GM19351 (cell line): ENCODE results near the gene LRRK1.

Experiments used
- ATAC-seq: cut with Tn5 transposase; IDR thresholded peaks from one replicate; pipeline ENCODE4 v1.9.1; 2021; ENCODE audit warnings: mild to moderate bottlenecking, moderate library complexity; ENCODE audit not compliant: unreplicated experiment

The LRRK1 gene

DNA sequence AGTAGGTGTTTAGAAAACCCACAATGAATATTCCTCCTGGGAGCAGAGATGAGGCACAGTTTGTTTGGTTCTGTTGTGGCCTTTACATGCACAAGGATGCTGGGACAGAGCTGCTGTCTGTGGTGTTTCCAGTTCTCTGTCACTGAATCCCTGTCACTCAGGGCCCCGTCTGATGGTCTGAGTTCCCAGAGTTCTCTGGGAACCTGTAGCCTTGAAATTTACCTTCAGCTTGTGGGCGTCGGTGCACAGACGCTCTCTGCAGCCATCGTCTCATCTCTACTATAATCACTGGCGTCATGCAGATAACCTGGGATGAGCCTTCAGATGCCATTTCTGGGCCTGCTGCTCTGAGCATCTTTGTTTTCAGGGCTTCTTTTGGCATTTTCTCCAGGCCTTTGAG lies 81.9 kb downstream of the LRRK1 start:
- ATAC-seq, result no peak

- ATAC-seq, result no peak
Observed at GRCh38 chr15:101001796-101002195, 82.6 kb downstream of the LRRK1 start.

DNA sequence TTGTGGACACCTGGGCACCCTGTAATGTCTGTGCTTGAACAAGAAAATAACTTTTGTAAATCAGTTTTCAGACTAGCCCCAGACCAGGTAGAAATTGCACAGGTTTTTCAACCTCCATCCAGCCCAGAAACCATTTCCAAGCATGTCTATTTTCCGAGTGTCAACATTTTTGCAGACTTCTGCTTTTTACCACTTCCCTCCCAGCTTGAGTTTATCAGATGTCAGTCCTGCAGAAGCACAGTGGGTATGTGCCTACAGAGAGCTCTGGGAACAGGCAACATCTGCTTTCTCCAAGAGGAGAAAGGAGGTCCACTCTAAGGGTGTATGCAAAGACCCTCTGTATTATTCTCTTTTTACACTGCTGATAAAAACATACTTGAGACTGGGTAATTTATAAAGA lies 83.9 kb downstream of the LRRK1 start:
- ATAC-seq, result no peak

GRCh38 chr15:101003706-101004105 lies 84.5 kb downstream of the LRRK1 start:
- no peak for ATAC-seq

GRCh38 chr15:101004500-101004899 lies 85.3 kb downstream of the LRRK1 start:
- ATAC-seq, result no peak

DNA sequence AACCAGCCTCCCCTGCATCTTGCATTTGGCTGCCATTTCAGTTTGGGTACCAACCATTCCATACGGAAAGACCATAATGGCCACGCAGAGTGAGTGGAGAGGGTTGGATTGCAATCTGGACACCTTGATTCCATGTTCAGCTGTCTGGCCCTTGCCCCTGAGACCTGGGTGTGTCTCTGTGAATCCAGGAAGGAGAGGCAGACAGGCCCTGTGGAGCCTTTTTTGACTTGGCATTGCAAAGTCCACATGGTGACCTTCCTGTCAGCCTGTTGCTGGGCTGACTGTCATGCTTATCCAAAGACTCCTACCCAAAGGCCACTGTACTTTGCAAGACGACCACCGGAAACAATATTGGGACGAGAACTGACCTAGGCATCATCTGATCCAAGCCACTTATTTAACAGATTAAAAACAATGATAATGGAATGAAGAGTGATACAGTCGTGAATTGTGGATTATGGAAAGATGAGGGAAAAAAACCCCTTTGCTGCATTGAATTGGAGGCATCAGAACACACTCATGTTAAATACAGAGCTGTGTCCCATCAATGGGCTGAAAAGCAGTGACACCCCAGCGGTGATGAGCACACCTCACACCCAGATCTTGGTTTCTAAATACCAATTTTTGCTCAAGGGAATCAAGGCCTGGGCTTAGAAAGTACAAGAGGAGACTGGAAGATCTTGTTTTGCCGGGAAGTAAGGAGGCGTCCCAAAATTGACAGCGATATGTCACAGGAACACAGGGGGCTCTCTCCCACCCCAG lies 86.0 kb downstream of the LRRK1 start:
- no peak for ATAC-seq

DNA sequence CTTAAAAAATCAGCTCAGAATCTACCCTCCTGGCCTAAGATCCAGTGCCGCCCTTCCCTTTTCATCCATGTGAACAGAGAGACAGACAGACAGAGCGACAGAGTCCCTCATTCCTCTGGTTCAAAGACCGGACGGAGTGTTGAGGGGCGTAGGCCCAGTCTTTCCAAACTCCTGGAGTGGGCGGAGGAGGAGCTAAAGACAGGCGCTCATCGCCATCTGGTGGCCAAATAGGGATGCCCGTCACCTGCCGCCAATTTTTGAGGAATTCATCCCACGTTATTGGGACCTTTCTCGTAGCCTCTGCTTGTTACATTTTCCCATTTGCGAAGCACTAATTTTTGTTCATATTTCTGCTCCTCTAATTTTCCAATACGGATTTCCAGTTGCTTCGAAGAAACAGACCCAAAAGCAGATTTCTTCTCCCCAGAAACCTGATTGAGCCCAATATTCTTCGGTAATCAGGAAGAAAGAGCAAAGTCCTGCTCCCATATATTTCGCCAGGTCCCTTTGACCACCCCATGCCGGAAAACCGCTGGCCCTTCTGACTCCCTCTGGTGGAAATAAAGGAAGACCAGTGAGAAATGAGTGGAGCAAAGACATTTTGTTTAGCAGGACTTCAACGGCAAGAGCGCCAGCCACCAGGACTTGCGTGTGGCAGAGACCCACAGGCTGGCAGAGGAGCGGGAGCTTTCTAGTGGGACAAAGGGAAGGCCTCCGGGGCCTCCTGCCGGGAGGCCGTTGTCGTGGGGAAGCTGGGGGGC lies 88.0 kb downstream of the LRRK1 start:
- ATAC-seq, result peak; percentile 53

- peak; percentile 86 for ATAC-seq
Observed at GRCh38 chr15:101008158-101009139, 89.3 kb downstream of the LRRK1 start.

- ATAC-seq, result no peak
Observed at GRCh38 chr15:101009176-101009575, 90.0 kb downstream of the LRRK1 start.

DNA sequence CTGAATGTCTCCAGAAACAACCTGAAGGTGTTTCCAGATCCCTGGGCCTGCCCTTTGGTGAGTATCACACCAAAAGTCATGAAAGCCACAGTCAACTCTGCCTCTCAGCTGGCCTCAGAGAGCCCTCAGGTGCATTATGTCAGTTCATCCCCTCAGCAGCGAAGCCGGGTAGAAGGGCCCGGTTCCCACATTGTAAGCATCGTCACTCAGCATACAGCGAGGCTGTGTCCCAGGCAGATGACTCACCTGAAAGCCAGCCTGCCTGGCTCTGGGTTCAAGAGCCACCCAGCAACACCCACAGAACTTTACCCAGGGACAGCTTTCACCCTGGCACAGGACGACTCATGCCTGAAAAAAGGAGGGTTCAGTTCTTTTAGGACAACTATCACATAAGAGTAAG lies 91.6 kb downstream of the LRRK1 start:
- ATAC-seq, result no peak

DNA sequence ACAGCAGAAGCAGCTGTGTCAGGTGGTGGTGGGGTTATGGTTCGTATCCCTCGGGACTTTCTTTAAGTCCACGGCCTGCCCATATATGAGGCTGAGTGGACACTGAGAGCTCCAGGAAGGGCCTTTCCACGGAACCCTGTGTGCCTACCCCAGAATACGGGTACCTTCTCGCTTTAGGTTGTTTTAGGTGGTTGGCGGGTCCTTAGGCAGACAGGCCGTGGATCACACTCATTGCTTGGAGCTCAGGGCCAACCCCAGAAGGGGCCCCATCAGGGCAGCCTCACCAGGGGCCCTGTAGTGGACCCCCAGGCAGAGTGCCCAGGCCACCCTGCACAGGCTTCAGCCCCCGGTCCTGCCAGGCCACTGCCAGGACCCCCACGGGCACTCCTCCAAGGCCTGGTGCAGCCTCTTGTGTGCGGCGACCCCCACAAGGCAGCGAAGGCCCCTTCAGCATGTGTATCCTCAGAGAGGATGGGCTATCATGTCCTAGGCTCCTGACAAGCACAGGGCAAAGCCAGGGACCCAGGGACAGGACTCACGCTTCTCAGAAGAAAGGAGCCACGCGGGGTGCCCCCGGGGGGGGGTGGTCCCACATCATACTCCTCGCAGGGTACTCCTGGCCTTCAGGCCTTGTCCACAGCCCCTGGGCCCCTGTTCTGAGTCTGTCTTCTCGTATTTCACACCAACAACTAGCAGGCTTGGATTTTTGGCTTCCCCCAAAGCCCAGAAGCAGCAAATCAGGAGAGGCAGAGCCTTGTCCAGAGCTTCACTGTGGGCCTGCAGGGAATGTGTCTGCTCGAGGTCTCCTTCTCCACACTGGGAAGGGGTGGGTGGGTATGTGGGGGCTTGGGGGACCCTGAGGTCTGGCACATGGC lies 93.4 kb downstream of the LRRK1 start:
- no peak for ATAC-seq

GRCh38 chr15:101013201-101013550 lies 94.0 kb downstream of the LRRK1 start:
- ATAC-seq, result no peak

DNA sequence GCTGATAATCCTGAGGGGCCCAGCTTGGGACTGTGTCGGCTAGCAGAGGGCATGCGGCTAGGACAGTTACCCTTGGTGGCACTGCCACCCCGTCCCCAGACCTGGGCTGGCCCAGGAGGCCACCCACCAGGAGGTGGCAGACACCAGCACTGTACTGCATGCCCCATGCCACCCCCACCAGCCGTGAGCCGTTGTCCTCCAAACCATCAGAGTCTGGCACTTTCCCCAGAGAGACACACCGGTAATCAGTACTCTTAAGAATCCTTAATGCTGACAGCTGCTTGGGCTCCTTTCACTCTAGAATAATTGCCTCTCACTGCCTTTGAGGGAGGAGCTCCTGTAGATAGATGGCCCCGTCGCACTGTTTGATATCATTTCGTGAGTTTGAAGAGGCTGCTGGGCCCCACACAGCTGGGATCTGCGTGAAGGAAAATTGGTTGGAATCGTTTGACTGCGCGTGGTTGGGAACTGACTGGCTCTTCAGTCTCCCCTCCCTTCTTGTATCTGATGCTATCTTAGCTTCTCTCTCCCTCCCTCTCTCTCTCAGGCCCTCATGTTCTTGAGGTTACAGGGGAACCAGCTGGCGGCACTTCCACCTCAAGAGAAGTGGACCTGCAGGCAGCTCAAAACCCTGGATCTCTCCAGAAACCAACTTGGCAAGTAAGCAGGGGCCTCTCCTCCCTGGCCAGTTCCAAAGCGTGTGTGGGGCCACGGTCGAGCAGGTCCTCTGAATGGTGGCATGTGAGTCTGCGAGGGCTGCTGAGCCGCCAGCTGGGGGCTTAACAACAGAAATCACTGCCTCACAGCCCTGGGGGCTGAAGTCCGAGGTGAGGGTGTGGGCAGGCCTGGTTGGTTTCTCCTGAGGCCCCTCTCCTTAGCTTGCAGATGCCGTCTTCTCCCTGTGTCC lies 94.9 kb downstream of the LRRK1 start:
- ATAC-seq, result no peak

DNA sequence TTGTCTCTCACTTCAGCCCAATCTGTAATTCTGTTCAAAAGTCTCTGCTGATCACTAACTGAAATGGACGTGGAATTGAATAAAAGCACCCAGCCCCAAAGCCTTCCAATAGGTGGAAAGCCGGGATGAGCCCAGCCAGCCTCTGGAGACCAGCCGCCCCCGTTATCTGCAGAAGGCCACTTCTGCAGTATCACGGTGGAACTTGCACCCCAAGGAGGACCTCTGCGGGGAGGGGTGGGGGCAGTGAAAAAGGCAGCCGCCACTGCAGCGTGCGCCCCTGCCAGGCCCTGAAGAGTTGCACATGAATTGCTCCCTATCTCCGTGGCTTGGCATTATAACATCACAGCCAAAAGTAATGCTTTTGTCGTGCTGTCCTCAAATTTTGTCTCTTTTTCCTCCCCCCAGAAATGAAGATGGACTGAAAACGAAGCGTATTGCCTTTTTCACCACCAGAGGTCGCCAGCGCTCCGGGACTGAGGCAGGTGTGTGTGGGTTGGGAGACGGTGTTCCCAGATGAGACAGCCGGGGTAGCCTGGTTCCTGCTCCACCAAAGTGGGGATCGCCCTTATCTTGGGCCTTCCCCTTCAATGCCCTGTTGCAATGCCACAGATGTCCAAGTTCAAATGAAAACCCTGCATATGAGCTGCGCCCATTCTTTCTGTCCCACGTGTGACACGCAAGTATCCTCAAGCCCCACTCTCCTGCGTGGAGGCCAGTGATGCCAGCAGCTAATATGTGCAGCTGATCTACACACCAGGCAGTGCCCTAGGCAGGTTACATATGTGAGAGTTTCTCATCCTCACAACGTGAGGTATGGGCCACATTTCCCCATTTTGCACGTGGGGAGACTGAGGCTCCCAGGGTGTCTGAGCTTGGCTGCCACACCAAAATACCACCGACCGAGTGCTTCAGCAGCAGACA lies 96.0 kb downstream of the LRRK1 start:
- ATAC-seq, result no peak

DNA sequence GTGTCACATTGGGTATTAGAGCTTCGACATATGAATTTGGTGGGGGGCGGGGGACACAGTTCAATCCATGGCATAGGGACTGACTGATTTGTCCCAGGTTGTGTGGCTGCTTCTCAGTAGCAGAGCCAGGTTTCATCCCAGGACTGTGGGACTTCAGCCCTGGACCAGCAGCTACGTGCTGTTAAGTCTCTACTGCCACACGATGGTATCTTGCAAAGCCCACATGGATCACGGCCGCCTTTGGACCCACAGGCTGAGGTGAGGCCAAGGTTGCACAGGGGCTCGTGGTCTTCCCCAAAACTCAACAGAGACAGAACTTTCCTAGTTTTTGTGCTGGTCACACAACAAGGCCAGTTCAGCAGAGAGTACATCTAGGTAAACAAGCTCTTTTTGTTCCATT lies 97.4 kb downstream of the LRRK1 start:
- ATAC-seq, result no peak

DNA sequence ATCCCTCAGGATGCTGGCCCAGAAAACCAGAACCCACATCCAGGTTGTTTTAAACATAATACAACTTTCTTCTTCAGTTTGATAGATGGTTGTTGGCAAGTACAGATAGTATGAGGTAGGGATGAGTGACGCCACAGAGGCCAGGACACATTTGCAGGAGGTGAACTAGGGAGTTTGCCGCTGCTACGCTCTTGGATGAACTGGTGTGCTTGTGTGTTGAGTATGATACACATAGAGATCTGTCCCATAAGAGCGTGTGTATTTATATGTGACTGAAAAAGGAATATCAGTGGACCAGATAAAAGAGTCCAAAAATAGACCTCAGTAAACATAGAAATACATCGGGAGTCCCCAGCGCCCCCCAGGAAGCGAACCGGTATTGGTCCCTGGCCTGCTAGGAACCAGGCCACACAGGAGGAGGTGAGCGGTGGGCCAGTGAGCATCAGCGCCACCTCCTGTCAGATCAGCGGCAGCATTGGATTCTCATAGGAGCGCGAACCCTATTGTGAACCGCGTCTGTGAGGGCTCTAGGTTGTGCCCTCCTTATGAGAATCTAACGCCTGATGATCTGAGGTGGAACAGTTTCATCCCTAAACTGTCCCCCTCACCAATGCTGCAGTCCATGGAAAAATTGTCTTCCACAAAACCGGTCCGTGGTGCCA lies 98.1 kb downstream of the LRRK1 start:
- no peak for ATAC-seq

DNA sequence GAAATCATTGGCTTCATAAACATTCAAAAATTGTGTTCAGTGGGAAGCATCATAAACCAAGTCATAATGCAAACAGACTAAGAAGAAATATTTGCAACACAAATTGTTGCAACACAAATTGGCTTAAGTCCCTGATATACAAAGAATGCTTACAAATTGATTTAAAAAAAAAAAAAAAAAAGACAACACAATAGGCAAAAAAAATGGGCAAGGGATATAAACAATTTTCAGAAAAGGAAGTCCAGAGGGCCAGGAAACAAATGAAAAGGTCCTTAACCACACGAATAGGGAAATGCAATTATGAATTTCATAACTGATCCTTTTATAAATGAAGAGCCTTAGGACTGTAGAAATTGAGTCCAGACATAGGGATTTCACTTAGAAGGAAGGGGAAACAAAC lies 98.9 kb downstream of the LRRK1 start:
- no peak for ATAC-seq

DNA sequence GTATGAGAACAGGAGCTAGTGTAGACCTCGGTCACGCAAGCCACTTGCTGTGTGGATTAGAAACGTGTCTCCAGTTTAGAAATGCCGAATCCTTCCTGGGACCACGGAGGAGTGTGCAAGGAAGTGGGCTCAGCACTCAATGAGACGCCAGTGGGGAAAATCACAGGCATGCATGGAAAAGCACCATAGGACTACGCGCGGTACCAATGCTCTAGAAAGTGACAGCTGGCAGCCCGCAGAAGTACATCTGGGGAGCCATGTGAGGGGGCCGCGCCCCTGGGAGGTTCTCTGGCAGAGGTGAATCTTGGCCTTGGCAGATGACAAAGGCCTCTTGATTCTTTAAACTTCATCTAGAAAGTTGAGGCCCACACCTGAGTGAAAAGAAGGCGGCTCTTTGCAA lies 99.3 kb downstream of the LRRK1 start:
- no peak for ATAC-seq
